NCI-H2107 treated with DMSO at 0.1 percent for 48 hours (cell line): Measurements from ENCODE around the gene CCSER1.
"Not testable (repeated sequence)": the region's sequence is repeated elsewhere in the genome, so short reads cannot be mapped to it uniquely, and the experiment has no call there.

Experiments used
- DNase-seq: peaks from one replicate; lab custom pipeline; 2025; ENCODE audit not compliant: unreplicated experiment; lab: John Stamatoyannopoulos, UW

CCSER1 gene

GRCh38 chr4:90798948-90799347 is 671.8 kb downstream of the CCSER1 start:
- DNase-seq, result no peak

- no peak for DNase-seq
Measured at GRCh38 chr4:90799895-90800294, 672.7 kb downstream of the CCSER1 start.

GRCh38 chr4:90815569-90815968 is 688.4 kb downstream of the CCSER1 start:
- DNase-seq, result no peak

- no peak for DNase-seq
Measured at GRCh38 chr4:90816754-90817153, 689.6 kb downstream of the CCSER1 start.

- no peak for DNase-seq
Measured at GRCh38 chr4:90824266-90825150, 697.3 kb downstream of the CCSER1 start.

GRCh38 chr4:90825849-90826248 is 698.7 kb downstream of the CCSER1 start:
- no peak for DNase-seq

GRCh38 chr4:90833706-90834105 is 706.5 kb downstream of the CCSER1 start:
- DNase-seq, result no peak

- DNase-seq, result no peak
Measured at GRCh38 chr4:90837241-90837640, 710.0 kb downstream of the CCSER1 start.

- DNase-seq, result not testable (repeated sequence)
Measured at GRCh38 chr4:90838859-90839258, 711.7 kb downstream of the CCSER1 start.

GRCh38 chr4:90840291-90840690 is 713.1 kb downstream of the CCSER1 start:
- no peak for DNase-seq

GRCh38 chr4:90840828-90841227 is 713.6 kb downstream of the CCSER1 start:
- no peak for DNase-seq

- DNase-seq, result no peak
Measured at GRCh38 chr4:90841676-90842075, 714.5 kb downstream of the CCSER1 start.

- DNase-seq, result no peak
Measured at GRCh38 chr4:90842960-90843359, 715.8 kb downstream of the CCSER1 start.

GRCh38 chr4:90844241-90844640 is 717.0 kb downstream of the CCSER1 start:
- DNase-seq, result no peak

- DNase-seq, result no peak
Measured at GRCh38 chr4:90845777-90846176, 718.6 kb downstream of the CCSER1 start.

- no peak for DNase-seq
Measured at GRCh38 chr4:90852237-90852636, 725.0 kb downstream of the CCSER1 start.

- no peak for DNase-seq
Measured at GRCh38 chr4:90855111-90855510, 727.9 kb downstream of the CCSER1 start.

GRCh38 chr4:90857081-90857820 is 730.1 kb downstream of the CCSER1 start:
- no peak for DNase-seq

- DNase-seq, result no peak
Measured at GRCh38 chr4:90875791-90876190, 748.6 kb downstream of the CCSER1 start.

- no peak for DNase-seq
Measured at GRCh38 chr4:90876296-90876695, 749.1 kb downstream of the CCSER1 start.

GRCh38 chr4:90883519-90883918 is 756.3 kb downstream of the CCSER1 start:
- no peak for DNase-seq

- DNase-seq, result no peak
Measured at GRCh38 chr4:90888571-90888970, 761.4 kb downstream of the CCSER1 start.
